Testis (tissue), 3 donors: ENCODE measurements around the gene BSCL2. TPM values are rescaled to one million over a fixed set of nuclear protein-coding genes. Genes with fewer than 3 reads are reported as not detected.

Source experiments
- DNase-seq: peaks from one replicate; pipeline ENCODE4 v3.0.0-alpha.2; 2019
- H3K27ac ChIP-seq, 2 donors: fragments of 200-600 bp; sonication (generic); one replicate each; pipeline ENCODE4 v1.5.1; 2019
- H3K27me3 ChIP-seq: fragments of 200-600 bp; sonication (generic); one replicate; pipeline ENCODE4 v1.5.1; 2019
- H3K36me3 ChIP-seq: fragments of 200-600 bp; sonication (generic); one replicate; pipeline ENCODE4 v1.5.1; 2017; ENCODE audit warnings: low read depth; ENCODE audit errors: missing control alignments
- H3K4me1 ChIP-seq: fragments of 200-600 bp; sonication (generic); one replicate; pipeline ENCODE4 v1.5.1; 2019
- H3K4me3 ChIP-seq, 2 donors: fragments of 200-600 bp; sonication (generic); one replicate each; pipeline ENCODE4 v1.5.1; 2017 to 2019
- H3K9me3 ChIP-seq: fragments of 200-600 bp; sonication (generic); one replicate; pipeline ENCODE4 v1.5.1; 2017
- CTCF ChIP-seq, 3 experiments: fragments of 450-650 bp in 2 of 3; fragments of 200-600 bp in 1 of 3; sonication (generic) in 1 of 3; IDR thresholded peaks; one replicate each; pipeline ENCODE4 v1.5.1; 2016 to 2019; ENCODE audit warnings: antibody characterized with exemption in 3 of 3, mild to moderate bottlenecking in 2 of 3, moderate library complexity in 1 of 3
- POLR2A ChIP-seq: fragments of 450-650 bp; IDR thresholded peaks from one replicate; pipeline ENCODE4 v1.6.1; 2017; ENCODE audit warnings: antibody characterized with exemption, mild to moderate bottlenecking, moderate library complexity
- WGBS, 2 donors: methylation state at CpG; one replicate each; pipeline ENCODE4 v1.1.5; 2018; 5-methylcytosine and 5-hydroxymethylcytosine counted together
- intact Hi-C: fragments of 100-400 bp; cut with DNase I; formaldehyde crosslinking; loops from one replicate; pipeline ENCODE4 v1.15.1; 2023; ENCODE audit warnings: low total_unique reads
- polyA plus RNA-seq: library from polyadenylated mRNA; stranded (reverse); fragments of 350-450 nt; fragmentation: Illumina TruSeq; extraction: RNeasy Lipid Tissue Mini Kit (QIAGEN cat#74804); gene quantifications from one replicate; pipeline ENCODE4 v1.2.3, GENCODE V29; 2014; ENCODE audit warnings: low read depth, low replicate concordance; ENCODE audit not compliant: insufficient read depth
- total RNA-seq, 2 donors: library from RNA; depleted of rRNA; stranded (reverse); fragments of >200 nt; gene quantifications; one replicate each; pipeline ENCODE4 v1.2.3, GENCODE V29; 2016

Gene BSCL2
- total and polyA plus RNA-seq, 3 donors from 2014 or later = 292 to 525 (median 519) TPM

DNA sequence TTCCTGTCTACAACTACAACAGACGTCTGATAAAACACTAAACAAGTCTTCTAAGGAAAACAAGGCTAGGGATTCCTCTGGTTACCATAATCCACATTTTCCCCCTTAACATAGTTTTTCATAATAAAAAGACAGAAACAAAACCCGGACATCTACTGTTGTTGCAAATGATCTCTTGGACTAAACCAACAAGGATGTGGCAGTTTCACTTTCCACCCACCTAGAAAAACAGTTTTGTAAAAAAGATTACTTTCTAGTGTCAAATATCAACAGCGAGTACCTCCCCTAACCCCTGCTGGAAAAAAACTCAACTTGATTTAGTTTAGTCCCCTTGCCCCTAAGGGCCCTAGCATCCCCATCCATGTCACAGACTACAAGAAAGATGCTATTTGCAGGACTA lies 5.6 kb upstream of the BSCL2 start:
- DNase-seq = no peak
- Histone ChIP-seq H3K36me3 (no peaks in the 10 kb centered on the region), H3K27me3 (no peaks in the 10 kb centered on the region), H3K4me1 (peaks cover 21% of the 10 kb centered on the region), H3K27ac (no peak overlapping the region), H3K4me3 (no peak overlapping the region), H3K9me3 (no peaks in the 10 kb centered on the region)
- TF ChIP-seq POLR2A (no peak), CTCF (IDR thresholded peaks at IDR 0.05) (no peak)
- intact Hi-C loops = no loop called here
- 64 to 75% methylated on average over 3 of the region's 3 CpGs for WGBS, 2 donors

- H3K27ac ChIP-seq = no peak overlapping the region
- no peaks in the 10 kb centered on the region for H3K36me3 ChIP-seq
- no peaks in the 10 kb centered on the region for H3K9me3 ChIP-seq
- 74 to 86% methylated on average over 6 of the region's 6 CpGs for WGBS, 2 donors
- TF ChIP-seq POLR2A (no peak), CTCF (IDR thresholded peaks at IDR 0.05) (no peak)
- DNase-seq = no peak
- intact Hi-C loops = no loop called here
- H3K27me3 ChIP-seq = no peaks in the 10 kb centered on the region
- no peak overlapping the region for H3K4me3 ChIP-seq
- H3K4me1 ChIP-seq = peaks cover 26% of the 10 kb centered on the region
These were observed 5.1 kb upstream of the BSCL2 start for GRCh38 chr11:62712276-62712812.

DNA sequence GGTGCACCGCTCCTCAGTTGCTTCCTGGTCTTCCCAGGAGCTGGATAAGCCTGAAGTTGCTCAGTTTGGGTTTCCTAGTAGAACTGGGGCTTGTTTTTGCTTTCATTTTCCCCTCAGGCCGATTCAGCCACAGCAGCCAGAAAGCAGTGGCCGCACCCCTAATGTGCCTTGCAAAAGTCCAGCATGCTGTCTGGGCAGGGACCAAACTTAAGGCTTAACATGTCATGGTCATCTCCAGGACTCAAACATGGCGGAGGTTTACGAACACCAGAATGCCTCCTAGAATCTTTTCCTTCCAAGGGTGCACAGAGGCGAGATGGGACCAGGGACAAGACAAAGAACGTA lies 2.7 kb upstream of the BSCL2 start:
- no peaks in the 10 kb centered on the region for H3K27me3 ChIP-seq
- TF ChIP-seq POLR2A (no peak), CTCF (IDR thresholded peaks at IDR 0.05) (no peak)
- peak; percentile 51 for DNase-seq
- peak overlapping the region; percentile 80 to 99 for H3K27ac ChIP-seq
- no peaks in the 10 kb centered on the region for H3K9me3 ChIP-seq
- H3K4me3 ChIP-seq = peak overlapping the region; percentile 59 to 64
- peaks cover 44% of the 10 kb centered on the region for H3K4me1 ChIP-seq
- intact Hi-C loops = no loop called here
- 34 to 37% methylated on average over 7 of the region's 7 CpGs for WGBS, 2 donors
- no peaks in the 10 kb centered on the region for H3K36me3 ChIP-seq

GRCh38 chr11:62709247-62710000 lies 2.2 kb upstream of the BSCL2 start:
- no peak for TF ChIP-seq POLR2A
- TF ChIP-seq CTCF (IDR thresholded peaks at IDR 0.05) = no peak
- H3K36me3 ChIP-seq = no peaks in the 10 kb centered on the region
- H3K9me3 ChIP-seq = no peaks in the 10 kb centered on the region
- intact Hi-C loops = no loop called here
- H3K4me1 ChIP-seq = peaks cover 44% of the 10 kb centered on the region
- peak overlapping the region; percentile 59 to 64 for H3K4me3 ChIP-seq
- no peaks in the 10 kb centered on the region for H3K27me3 ChIP-seq
- peak; percentile 99 for DNase-seq
- peak overlapping the region; percentile 80 to 99 for H3K27ac ChIP-seq
- 1 to 3% methylated on average over 31 to 47 of the region's 47 CpGs for WGBS, 2 donors

DNA sequence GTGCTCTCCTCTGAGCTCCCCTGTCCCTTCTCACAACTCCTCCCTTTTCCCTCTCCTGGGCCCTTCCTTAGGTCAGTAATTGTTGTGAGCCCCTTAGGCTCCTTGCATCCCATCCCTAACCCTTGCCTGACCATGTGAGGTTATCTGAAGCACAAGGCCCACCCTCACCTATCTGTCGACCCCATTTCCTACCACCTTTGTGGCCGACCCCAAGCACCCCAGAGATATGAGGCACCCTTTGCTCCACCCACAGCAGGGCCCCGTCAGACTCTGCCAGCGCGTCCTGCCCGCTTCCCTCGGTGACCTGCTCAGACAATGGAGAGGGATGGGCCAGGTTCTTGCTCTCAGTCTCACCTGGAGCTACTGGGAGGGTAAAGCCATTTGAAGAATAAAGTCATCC lies 1.6 kb upstream of the BSCL2 start:
- no peak for DNase-seq
- peaks cover 44% of the 10 kb centered on the region for H3K4me1 ChIP-seq
- peak overlapping the region; percentile 80 to 99 for H3K27ac ChIP-seq
- no peaks in the 10 kb centered on the region for H3K27me3 ChIP-seq
- H3K9me3 ChIP-seq = no peaks in the 10 kb centered on the region
- H3K4me3 ChIP-seq = peak overlapping the region; percentile 59 to 64
- H3K36me3 ChIP-seq = no peaks in the 10 kb centered on the region
- WGBS, 2 donors = 3 to 5% methylated on average over 7 of the region's 7 CpGs
- intact Hi-C loops = no loop called here
- TF ChIP-seq CTCF (IDR thresholded peaks at IDR 0.05) (no peak), POLR2A (no peak)
